HCT116 (cell line): ENCODE data around the gene LACRT.

Experiments
- CEBPB ChIP-seq: IDR thresholded peaks from 2 replicates; pipeline ENCODE4 v1.6.1; 2012; ENCODE audit warnings: low read depth
- EGR1 ChIP-seq: IDR thresholded peaks from 2 replicates; pipeline ENCODE4 v1.6.1; 2012; ENCODE audit warnings: low read depth
- EZH2 ChIP-seq: fragments of 200-600 bp; sonication (generic); IDR thresholded peaks from 2 replicates; pipeline ENCODE4 v1.6.1; 2017; ENCODE audit warnings: antibody characterized with exemption, mixed run types
- POLR2A ChIP-seq: IDR thresholded peaks from 2 replicates; pipeline ENCODE4 v1.7.0; 2011; ENCODE audit warnings: borderline replicate concordance; ENCODE audit not compliant: insufficient read depth, insufficient read length; ENCODE audit errors: extremely low read depth
- POLR2AphosphoS5 ChIP-seq: IDR thresholded peaks from 2 replicates; pipeline ENCODE4 v1.6.1; 2011; ENCODE audit warnings: mild to moderate bottlenecking, low read depth, low read length, moderate library complexity
- SP1 ChIP-seq: IDR thresholded peaks from 2 replicates; pipeline ENCODE4 v1.6.1; 2012; ENCODE audit warnings: low read depth
- SRF ChIP-seq: IDR thresholded peaks from 2 replicates; pipeline ENCODE4 v1.6.1; 2012; ENCODE audit warnings: low read depth
- YY1 ChIP-seq: IDR thresholded peaks from 2 replicates; pipeline ENCODE4 v1.6.1; 2011; ENCODE audit warnings: low read length, low read depth, moderate library complexity, mild to moderate bottlenecking; ENCODE audit not compliant: insufficient replicate concordance; ENCODE audit errors: extremely low read depth
- ZNF274 ChIP-seq: fragments of 200-500 bp; sonication (Bioruptor generic); IDR thresholded peaks from 2 replicates; pipeline ENCODE4 v1.6.1; 2014; ENCODE audit warnings: mild to moderate bottlenecking, low read depth, low read length, inconsistent platforms
- TF ChIP-seq, protein P1 (sequence below), 3 experiments: fragments of 200-600 bp in 1 of 3; sonication (generic) in 1 of 3; IDR thresholded peaks in 2 of 3; conservative IDR thresholded peaks in 1 of 3; 2 replicates each; pipeline ENCODE4 v1.5.1; 2012 to 2017; ENCODE audit warnings: low read depth in 2 of 3, low read length in 2 of 3, antibody characterized with exemption in 1 of 3, borderline replicate concordance in 1 of 3, control low read depth in 1 of 3, mild to moderate bottlenecking in 1 of 3, mixed read lengths in 1 of 3, mixed run types in 1 of 3, moderate library complexity in 1 of 3; ENCODE audit not compliant: insufficient read depth in 1 of 3
- TF ChIP-seq, protein P2 (sequence below): IDR thresholded peaks from 2 replicates; pipeline ENCODE4 v1.6.1; 2012; ENCODE audit warnings: low read depth

DNA sequence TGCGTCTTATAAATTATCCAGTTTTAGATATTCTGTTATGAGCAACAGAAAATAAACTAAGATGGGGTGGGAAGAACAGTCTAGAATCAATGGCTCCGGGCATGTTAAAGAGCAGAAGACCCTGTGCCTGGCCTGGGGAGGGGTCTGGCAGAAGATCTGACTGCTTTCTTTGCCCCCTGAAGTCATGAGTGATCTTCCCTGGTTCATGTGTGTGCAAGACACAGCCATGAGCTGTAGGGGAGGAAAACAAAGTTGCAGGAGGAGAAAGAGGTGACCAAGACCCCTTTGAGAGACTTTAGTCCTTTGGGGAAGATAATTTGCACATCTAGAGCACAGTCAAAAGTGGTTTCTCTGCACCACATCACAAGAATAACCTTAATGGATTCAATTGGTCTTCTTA, 4.8 kb downstream of the LACRT start:
- no peak for TF ChIP-seq EZH2
- TF ChIP-seq, protein P1, sequence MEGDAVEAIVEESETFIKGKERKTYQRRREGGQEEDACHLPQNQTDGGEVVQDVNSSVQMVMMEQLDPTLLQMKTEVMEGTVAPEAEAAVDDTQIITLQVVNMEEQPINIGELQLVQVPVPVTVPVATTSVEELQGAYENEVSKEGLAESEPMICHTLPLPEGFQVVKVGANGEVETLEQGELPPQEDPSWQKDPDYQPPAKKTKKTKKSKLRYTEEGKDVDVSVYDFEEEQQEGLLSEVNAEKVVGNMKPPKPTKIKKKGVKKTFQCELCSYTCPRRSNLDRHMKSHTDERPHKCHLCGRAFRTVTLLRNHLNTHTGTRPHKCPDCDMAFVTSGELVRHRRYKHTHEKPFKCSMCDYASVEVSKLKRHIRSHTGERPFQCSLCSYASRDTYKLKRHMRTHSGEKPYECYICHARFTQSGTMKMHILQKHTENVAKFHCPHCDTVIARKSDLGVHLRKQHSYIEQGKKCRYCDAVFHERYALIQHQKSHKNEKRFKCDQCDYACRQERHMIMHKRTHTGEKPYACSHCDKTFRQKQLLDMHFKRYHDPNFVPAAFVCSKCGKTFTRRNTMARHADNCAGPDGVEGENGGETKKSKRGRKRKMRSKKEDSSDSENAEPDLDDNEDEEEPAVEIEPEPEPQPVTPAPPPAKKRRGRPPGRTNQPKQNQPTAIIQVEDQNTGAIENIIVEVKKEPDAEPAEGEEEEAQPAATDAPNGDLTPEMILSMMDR (IDR thresholded peaks at IDR 0.05 in 2 of 3, conservative IDR thresholded peaks at IDR 0.05 in 1 of 3; ENCODE audit: borderline replicate concordance in 1 of 3, insufficient read depth in 1 of 3, low read depth in 2 of 3, low read length in 2 of 3), result no peak
- no peak for TF ChIP-seq YY1
- TF ChIP-seq EGR1, result no peak
- TF ChIP-seq, protein P2, sequence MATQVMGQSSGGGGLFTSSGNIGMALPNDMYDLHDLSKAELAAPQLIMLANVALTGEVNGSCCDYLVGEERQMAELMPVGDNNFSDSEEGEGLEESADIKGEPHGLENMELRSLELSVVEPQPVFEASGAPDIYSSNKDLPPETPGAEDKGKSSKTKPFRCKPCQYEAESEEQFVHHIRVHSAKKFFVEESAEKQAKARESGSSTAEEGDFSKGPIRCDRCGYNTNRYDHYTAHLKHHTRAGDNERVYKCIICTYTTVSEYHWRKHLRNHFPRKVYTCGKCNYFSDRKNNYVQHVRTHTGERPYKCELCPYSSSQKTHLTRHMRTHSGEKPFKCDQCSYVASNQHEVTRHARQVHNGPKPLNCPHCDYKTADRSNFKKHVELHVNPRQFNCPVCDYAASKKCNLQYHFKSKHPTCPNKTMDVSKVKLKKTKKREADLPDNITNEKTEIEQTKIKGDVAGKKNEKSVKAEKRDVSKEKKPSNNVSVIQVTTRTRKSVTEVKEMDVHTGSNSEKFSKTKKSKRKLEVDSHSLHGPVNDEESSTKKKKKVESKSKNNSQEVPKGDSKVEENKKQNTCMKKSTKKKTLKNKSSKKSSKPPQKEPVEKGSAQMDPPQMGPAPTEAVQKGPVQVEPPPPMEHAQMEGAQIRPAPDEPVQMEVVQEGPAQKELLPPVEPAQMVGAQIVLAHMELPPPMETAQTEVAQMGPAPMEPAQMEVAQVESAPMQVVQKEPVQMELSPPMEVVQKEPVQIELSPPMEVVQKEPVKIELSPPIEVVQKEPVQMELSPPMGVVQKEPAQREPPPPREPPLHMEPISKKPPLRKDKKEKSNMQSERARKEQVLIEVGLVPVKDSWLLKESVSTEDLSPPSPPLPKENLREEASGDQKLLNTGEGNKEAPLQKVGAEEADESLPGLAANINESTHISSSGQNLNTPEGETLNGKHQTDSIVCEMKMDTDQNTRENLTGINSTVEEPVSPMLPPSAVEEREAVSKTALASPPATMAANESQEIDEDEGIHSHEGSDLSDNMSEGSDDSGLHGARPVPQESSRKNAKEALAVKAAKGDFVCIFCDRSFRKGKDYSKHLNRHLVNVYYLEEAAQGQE, result no peak
- TF ChIP-seq POLR2A, result no peak
- no peak for TF ChIP-seq POLR2AphosphoS5
- TF ChIP-seq SP1, result no peak
- TF ChIP-seq SRF, result no peak
- TF ChIP-seq CEBPB, result no peak
- TF ChIP-seq ZNF274, result no peak
